ENCODE results near the gene C1QTNF12.

The C1QTNF12 gene

DNA sequence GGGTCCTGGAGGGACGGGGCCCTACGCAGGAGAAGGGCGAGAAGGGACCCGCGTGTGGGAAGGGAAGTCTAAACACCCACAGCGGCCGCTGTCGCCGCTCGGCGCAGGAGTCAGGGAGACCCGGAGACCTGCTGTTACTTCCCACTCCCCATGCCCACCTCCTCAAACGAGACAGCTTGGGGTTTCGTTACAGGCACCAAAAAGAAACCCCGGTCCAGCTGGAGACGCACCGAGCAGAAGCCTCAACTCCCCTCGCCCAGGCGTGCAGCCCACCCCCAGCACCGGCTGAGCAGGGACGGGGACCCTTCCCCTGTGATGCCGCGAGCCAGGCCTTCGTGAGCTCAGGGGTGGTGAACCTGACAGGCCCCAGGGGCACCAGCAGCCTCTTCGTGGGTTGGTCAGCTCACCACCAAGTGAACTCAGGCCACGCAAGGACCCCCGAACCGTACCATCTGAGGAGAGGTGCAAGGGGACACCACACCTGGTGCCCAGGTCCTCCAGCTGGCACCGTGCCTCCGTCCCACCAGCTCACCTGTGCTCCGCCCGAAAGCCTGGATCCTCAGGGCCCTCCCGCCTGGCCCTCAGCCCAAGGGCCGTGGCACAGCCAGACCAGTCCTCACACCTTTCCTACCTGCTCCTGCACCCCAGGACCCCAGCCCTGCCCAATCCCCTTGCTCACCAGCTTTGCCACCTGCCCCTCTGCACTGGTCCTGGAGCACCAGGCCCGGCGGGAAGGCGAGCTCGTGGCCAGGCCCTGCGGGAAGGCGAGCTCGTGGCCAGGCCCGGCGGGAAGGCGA, 19.8 kb downstream of the C1QTNF12 start:
- FAIRE-seq: no peak

DNA sequence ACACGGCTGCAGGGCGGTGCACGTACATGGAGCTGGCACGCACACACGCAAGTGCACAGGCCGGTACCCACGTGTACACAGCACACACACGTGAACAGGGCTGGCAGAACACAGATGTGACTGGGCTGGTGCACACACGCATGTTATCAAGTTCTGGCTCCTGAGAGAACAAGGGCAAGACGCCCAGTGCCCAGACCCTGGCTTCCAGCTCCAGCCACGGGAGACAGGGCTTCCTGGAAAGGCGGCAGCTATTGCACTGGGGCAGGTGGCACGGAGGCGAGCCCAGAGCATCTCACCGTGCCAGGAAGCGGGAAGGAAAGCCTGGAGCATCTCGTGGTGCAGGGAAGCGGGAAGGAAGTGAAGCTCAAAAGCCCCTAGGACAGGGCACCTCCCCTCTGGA, 20.6 kb downstream of the C1QTNF12 start:
- no peak for FAIRE-seq

DNA sequence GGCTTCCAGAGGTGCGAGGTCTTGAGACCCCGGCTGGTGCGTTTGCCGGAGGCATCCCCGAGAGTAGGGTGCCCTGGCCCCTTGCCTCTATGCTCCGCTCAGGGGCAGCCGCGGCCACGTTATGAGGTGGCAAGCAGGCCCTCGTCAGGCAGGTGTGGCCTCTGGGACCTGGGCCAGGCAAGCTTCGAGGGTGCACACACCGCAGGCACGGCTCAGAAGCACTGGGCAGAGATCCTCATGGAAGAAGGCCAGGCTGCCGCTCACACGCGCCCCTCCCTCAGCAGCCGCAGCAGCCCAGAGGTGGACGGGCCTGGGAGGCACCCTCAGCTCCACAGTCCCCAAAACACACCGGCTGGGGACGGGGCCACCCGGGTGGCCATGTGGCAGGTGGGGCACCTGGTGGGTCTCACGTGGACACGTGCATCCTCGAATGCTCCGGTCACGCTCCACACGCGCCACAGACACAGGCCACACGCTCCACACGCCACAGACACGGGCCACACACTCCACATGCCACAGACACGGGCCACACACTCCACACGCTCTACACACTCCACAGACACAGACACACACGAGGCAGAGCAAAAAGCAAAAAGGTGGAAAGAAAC, 21.2 kb downstream of the C1QTNF12 start:
- no peak for FAIRE-seq

DNA sequence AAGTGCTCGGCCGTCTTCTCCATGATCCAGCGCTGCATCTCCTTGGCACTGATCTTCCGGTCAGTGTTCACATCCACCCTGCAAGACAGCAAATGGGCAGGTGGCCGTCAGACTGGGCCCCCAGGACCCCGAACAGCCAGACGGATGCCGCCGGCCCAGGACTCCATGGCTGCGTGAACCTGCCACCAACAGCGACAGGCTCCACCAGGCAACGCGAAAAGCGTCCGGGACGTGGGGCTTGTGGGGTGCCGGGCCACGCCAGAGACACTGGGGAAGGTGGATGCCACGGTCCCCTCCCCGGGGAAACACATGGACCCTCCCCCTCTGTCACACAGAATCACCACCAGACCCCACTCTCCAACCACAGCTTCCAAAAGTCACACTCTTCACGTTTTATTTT, 22.6 kb downstream of the C1QTNF12 start:
- FAIRE-seq: no peak

DNA sequence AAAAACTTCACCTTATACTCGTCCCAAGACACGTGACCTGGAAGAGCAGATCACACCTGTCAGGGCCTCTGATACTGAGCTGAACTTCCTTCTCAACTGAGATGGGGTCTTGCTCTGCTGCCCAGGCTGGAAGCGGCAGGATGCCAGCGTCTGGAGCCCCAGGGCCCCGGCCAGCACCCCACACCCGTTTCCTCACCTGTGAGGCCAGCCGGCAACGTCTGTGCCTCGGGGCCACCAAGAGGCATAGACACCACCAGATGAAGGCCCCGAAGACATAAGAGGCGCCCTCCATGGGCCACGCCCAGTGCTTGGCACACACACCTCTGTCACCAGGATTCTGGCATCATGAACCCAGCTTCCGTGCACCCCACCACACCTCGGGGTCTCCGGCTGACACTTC, 23.2 kb downstream of the C1QTNF12 start:
- no peak for FAIRE-seq

DNA sequence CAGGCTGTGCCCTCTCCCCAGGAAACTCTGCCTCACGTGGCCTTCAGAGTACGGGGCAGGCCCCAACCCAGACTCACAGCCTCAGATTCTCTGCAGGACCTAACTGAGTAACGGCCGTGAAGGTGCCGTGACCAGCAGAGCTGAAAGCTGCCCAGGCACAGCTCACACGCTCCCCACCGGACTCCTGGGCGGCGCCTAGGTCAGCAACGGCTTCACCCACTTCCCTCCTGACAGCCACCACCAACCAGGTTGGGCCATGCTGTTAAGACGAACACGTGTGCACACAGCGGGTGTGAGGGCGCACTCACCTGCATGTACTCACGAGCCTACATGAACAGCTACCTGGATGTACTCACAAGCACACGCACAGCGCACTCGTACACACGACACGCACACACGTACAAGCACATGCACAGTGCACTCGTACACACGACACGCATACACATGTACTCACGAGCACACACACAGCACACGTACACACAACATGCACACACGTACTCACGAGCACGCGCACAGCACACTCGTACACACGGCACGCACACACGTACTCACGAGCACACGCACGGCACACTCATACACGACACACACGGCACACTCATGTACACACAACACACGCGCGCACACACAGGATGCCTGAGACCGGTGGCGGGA, 23.8 kb downstream of the C1QTNF12 start:
- no peak for FAIRE-seq

DNA sequence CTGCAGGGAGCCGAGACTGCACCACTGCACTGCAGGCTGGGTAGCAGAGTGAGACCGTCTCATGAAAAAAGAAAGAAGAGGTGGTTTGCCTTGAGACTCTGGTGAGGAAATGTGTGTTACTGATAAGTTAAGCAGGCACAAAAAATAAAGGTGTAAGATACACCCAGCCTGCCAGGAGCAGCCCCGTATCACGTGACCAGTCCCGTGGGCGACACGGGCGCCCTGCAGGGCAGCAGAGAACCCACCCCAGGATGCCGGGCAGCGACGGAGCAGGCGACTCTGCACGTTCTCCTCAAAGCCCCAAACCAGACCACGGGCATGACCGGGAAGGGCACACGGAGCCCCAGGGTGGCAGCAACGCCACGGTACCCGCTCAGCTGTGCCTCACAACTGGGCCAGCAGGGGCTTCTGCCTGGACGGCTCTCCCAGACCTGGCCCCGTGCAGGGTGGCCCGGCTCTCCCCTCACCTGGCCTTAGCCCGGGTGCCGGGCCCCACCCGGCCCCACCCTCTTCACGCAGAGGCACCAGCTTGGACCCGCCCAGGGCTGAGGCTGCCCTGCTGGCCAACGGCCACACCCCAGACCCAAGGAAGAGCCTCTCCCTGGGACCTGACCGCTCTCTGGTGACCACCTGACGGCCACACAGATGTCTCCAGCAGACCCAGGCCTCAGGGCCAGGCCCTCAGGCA, 24.5 kb downstream of the C1QTNF12 start:
- no peak for FAIRE-seq

DNA sequence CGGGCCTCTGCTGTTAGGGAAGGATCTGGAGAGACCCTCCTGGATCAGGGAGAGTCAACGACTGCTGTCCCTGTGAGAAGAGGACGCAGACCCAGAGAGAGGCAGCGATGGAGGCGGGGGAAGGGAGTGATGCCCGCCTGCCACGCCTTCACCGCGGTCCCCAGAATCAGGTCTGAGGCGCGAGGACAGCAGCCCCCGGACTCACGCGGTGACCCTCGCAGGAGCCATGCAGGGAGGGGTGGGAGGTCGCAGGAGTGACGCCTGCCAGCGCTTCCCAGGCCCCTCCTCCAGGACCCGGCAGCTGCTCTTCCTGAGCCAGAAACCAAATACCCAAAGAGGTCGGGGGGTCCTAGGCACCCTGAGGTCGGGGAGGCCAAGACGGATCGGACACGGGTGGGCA, 26.3 kb downstream of the C1QTNF12 start:
- no peak for FAIRE-seq

DNA sequence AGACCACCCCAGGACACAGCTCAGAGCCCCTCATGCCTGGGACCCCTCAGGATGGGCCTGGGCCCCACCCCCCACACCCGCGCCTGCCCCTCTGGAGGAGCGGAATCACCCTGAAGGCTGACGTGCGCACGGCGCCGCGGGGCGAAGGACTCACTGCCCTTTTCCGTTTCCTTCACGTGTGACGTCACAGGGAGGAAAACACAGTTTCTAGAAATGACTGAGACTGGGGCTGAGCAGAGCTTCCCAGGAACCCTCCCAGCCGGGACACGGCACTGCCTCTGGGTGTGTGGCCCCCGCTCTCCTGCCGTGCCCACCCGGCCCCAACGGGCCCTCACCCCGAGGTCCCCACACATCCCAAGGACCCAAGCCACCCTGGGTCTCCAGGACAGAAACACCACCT, 27.2 kb downstream of the C1QTNF12 start:
- FAIRE-seq: no peak

DNA sequence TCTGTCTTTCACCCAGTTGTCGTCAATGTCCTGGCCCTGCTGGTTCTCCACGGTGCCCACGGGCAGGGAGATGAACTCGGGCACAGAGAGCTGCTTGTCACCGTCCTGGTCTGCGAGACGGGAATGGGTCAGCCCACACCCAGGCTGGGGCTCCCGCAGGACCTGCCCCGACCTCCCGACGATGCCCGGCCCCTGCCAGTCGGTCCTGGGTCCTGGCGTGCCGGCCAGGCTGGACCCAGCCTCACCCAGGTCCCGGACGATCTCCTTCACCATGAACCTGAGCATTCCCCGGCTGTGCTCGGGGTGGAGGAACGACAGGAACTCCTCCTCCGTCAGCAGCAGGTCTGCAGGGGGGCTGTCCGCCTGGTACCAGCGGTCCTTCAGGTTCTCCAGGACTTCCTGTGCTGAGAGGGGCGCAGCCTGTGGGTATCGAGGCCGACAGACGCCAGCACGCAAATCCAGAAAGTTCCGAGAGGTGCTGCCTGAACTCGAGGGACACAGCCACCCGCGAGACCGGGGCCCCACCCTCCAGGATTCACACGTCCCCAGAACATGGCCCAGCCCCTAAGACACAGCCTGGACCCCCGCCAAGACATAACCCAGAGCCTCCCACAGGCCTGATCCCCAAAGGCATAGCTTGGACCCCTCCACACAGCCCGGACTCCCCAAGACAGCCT, 27.9 kb downstream of the C1QTNF12 start:
- no peak for FAIRE-seq

DNA sequence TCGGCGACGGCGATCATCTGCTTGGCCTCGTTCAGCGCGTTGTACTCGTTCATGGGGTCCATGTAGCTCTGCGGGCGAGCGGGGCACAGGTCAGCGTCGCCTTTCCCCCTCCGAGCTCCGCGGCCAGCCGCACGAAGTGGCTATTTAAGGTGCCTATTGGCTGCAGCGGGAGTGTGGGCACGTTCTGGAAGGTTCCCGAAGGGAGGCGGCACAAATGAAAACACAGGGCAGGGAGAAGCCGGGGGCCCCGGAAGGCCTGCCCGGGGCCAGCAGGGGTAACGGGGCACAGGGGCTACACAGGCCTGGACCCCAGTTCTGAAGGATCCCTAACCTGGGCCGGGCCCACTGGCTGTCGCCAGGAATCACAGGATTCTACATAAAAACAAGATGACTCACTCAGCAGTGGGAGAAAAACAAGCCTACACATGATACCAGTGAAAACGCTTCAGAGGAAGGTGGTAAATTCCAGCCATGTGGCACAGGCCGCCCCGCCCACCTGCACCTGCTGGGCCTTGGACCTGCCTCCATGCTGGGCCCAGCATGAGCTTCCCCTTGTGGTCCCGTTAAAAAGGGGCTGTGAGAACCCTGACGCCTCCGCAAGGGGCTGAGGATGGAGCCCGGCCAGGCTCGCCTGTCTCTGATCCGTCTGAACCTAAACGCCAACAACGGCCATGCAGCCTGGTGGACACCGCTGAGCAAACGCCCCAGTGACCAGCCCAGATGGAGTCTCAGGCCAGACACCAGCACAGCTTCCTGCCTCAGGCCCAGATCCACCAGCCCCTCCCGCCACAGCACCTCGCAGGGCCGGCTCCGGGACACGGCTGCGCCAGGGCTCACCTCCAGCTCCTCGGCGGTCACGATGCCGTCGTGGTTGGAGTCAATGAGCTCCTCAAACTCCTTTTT, 28.6 kb downstream of the C1QTNF12 start:
- no peak for FAIRE-seq

DNA sequence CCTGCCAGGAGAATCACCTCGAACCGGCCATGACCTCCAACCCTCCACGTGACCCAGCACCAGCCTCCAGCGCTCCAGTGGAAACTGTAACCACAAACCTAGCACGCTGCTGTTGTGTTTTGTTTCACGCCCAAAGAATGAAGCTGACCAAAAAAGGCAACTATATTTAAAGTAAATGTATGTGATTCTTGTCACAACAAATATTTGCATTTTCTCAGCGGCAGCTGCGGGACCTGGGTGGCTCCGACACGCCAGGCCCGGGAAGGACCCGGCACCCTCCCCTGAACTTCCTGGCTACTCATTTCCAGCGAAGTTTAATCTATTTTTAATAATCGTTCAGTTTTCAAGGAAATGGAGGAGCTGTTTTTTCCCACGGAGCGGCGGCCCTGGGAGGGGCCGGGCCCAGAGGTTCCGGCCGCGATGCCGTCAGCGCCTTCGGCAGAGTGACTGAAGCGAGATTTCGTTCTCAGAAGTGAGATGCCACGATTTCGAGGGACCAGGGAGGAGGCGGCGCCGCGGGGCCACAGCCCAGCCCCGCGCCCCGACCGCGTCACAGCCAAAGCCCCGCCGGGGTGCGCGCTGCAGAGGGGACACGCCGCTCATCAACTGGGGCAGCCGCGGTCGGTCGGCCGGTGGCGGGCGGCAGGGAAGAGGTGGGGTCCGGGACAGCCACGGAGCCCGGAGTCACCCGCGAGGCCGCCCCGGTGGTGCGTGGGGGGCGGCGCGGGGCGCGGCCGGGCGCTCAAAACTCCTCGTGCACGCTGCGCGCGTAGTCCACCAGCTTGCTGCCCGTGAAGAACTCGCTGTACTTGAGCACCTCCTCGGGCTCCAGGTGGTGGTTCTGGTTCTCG, 29.5 kb downstream of the C1QTNF12 start:
- no peak for FAIRE-seq

DNA sequence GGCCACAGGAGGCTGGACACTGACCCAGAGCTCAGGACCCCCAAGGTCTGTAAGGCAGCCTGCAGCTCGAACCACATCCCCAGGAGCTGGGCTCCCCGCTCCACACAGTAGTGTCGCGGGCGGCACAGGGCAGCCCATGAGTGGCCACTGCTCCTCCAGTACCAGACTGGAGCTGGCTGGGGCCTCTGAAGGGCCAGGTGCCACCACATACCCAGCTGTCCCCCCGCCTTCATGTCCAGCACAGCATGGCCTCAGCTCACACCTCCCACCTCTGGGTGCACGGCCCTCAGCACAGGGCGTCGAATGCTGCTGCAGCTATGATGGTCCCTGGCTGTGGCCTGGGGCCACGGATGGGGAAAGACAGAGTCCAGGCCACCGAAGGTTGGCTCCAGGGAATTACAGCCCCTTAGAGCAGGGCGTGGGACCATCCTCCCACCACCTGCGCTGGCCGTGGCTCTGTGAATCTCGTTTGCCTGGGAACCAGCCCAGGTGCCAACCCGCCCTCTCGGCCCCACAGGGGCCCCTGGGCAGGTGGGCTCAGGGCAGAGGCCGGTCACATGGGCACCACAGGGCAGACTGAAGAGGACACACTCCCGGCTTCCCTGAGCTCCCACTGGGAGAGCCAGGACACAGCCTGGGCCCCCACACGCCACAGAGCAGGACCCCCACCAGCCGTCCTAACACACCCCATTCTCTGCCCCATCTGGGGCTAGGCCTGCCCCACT, 30.5 kb downstream of the C1QTNF12 start:
- no peak for FAIRE-seq

DNA sequence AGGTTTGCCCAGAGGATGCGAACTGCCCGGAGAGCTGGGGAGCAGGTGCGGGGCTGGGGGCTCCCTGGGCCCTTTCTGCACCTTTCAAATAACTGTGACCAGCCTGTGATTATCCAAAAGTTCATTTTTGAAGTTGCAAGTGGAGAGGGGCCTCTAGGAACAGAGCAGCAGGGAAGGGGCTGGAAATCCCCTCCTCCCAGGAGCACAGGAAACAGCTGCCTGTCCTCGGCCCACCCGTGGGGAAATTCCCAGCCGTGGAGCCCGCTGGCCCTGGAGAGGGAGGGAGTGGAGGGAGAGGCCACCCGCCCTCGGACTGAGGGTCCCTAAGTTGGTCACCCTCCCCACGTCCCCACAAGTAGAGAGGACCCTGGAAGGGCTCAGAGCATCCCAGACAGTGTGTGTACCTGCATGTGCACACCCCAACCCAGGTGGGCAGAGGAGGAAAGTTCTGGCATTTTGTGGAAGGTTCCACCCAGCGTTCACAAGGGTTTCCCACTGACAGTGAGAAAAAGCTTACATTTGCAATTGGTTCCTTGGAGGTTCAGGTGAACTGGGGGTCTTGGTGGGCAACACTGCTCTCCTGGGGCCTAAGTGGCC, 31.3 kb downstream of the C1QTNF12 start:
- no peak for FAIRE-seq

DNA sequence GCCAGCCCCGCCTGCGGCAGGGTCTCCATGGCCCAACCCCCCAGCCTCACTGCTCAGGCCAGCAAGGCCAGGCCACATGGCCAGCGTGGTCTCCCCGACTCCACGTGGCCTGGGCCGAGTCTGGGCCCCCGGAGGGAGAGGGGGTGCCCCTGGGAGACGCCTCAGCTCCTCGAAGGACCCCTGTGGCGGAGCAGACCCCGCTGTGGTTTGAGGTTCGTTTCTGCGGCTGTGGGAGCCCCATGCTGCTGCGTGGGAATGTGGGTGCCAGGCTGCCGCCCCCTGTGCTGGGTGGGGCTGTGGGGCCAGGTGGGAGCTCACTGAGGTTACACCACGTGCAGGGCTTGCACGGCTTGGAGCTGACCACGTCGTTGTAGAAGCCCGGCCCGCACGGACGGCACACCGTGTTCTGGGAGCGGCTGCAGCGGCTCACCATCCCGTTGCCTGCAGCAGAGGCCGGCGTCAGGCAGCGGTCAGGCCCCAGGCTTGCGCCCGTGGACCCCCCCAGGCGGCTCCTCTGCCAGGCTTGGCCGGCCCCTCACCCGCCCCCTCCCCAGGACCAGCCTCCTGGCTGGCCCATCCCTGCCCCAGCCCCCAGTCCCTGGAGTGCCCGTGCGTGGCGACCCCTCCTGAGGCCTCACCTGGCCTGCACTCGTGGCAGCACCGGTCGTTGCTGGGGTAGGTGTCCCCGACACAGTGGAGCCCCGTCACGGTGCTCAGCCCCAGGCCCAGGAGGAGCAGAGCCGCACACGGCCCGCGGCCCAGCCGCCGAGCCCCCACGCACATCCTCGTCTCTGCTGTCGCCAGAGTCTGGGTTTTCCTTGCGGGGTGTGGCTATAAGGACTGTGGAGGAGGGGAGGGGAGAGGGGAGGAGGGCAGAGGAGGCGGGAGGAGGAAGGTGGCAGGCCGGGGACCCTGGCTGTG, 32.9 kb downstream of the C1QTNF12 start, which contains the start of gene TNFRSF4:
TNFRSF4 (minus strand) TSS at position 809 of the 921 bp plus-strand sequence; CDS start at position 783, 26 bp downstream.
- no peak for FAIRE-seq

DNA sequence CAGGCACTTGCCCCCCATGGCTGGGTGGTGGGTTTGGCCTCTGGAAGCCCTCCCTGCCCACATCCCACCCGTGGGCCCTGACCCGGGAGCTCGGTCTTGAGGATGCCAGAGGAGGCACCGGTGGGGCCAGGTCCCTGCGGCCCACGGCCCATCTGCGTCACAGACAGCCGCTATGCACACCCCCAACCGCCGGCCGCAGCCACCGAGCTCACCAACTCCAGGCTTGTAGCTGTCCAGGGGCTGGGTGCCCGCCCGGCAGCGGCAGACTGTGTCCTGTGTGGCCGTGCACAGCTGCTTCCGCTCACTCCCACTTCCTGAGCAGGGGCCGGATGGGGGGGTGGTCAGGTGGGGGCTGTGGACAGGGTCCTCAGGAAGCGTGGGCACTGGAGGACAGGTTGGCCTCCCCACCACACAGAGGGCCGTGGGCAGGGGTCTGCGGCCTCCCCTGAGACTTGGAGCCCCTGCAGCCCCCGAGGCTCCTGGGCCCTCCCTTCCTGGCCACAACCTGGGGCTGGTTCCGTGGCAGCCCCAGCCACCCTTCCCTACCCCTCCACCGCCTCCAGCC, 33.7 kb downstream of the C1QTNF12 start:
- FAIRE-seq: no peak

DNA sequence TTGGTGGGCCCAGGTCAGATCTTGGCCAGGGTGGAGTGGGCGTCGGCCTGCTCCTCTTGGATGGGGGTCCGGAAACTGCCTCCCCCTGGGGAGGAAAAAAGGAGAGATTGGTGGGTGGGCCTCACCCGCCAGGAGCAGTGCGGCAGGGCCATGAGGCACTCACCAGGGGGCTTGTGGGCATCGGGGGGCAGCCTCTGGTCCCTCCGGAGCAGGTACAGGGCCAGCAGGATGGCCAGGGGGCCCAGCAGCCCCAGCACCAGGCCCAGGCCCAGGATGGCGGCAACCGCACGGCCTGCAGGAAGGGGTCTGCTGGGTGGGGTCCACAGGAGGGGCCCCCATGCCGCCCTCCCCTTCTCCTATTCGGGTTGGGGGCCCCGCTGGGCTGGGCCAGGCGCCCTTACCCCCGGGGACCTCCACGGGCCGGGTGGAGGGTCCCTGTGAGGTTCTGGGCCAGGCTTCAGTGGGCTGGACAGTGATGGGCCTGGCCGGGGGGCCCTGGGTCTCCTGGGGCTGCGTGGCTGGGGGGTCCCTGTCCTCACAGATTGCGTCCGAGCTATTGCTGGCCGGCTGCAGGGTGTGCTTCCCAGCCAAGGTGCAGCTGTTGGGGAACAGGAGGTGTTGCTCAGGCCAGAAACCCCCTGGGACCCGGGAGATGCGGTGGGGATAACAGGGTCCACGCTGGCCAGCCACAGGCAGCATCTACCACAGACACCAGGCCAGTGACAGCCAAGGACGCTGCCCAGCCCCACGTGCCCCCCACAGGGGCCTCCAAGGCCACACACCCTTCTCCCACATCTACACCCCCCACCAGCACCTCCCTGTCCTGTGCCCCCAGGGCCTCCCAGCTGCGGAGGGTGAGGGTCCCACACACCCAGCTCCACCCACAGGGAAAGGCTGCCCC, 34.7 kb downstream of the C1QTNF12 start:
- FAIRE-seq: no peak

Measured in colon (tissue), 2 donors.